ENCODE data around the gene IKBKE.

Gene IKBKE

GRCh38 chr1:206509612-206510257 lies 39.5 kb downstream of the IKBKE start:
- Histone ChIP-seq H3K23ac (ENCODE audit: low read length) (no peak overlapping the region), H3K9ac (ENCODE audit: low read length) (no peak overlapping the region), H2BK120ac (ENCODE audit: insufficient read depth, low read length, poor library complexity) (no peak overlapping the region), H3K14ac (ENCODE audit: low read length) (no peak overlapping the region), H2AFZ (ENCODE audit: insufficient read depth, low read length, poor library complexity) (no peak overlapping the region), H3K4me2 (ENCODE audit: low read length) (no peak overlapping the region), H3K36me3 (ENCODE audit: control insufficient read depth in 1 of 2, insufficient read depth in 2 of 2, low read length in 2 of 2) (no peaks in the 10 kb centered on the region), H4K8ac (ENCODE audit: low read depth, low read length) (no peak overlapping the region), H3K27ac (ENCODE audit: low read depth, low read length) (no peak overlapping the region), H2BK12ac (ENCODE audit: low read length) (no peak overlapping the region), H4K12ac (ENCODE audit: low read depth, low read length) (no peak overlapping the region), H4K91ac (ENCODE audit: low read depth, low read length) (no peak overlapping the region), H2BK5ac (ENCODE audit: low read depth, low read length, poor library complexity) (no peak overlapping the region), H3K79me1 (ENCODE audit: low read length) (no peaks in the 10 kb centered on the region), H3K4me1 (ENCODE audit: control insufficient read depth in 1 of 2, insufficient read depth in 2 of 2, low read length in 2 of 2) (peaks cover 5 to 9% of the 10 kb centered on the region in 2 experiments), H3K79me2 (ENCODE audit: control insufficient read depth, insufficient read depth, low read length, poor library complexity) (no peaks in the 10 kb centered on the region), H3K27me3 (ENCODE audit: insufficient read depth, low read length) (peaks cover 43% of the 10 kb centered on the region), H2AK5ac (ENCODE audit: low read length) (no peak overlapping the region), H3K4me3 (ENCODE audit: low read depth, low read length) (no peak overlapping the region), H3K9me3 (ENCODE audit: insufficient read depth, low read depth, low read length) (no peaks in the 10 kb centered on the region), H3K4ac (ENCODE audit: low read depth, low read length) (no peak overlapping the region), H3K18ac (ENCODE audit: low read length) (no peak overlapping the region)
- no peak for DNase-seq
- WGBS (ENCODE audit: extremely low coverage, insufficient coverage, insufficient read length), result no CpG with 5 or more reads among the region's 12 CpGs

- Histone ChIP-seq H2BK12ac (ENCODE audit: low read length) (no peak overlapping the region), H2AK5ac (ENCODE audit: low read length) (no peak overlapping the region), H4K91ac (ENCODE audit: low read depth, low read length) (no peak overlapping the region), H3K14ac (ENCODE audit: low read length) (no peak overlapping the region), H4K8ac (ENCODE audit: low read depth, low read length) (no peak overlapping the region), H3K79me2 (ENCODE audit: control insufficient read depth, insufficient read depth, low read length, poor library complexity) (no peaks in the 10 kb centered on the region), H3K9me3 (ENCODE audit: insufficient read depth, low read depth, low read length) (no peaks in the 10 kb centered on the region), H4K12ac (ENCODE audit: low read depth, low read length) (no peak overlapping the region), H3K79me1 (ENCODE audit: low read length) (no peaks in the 10 kb centered on the region), H3K18ac (ENCODE audit: low read length) (no peak overlapping the region), H2BK120ac (ENCODE audit: insufficient read depth, low read length, poor library complexity) (no peak overlapping the region), H3K4me1 (ENCODE audit: control insufficient read depth in 1 of 2, insufficient read depth in 2 of 2, low read length in 2 of 2) (peaks cover 5 to 9% of the 10 kb centered on the region in 2 experiments), H2AFZ (ENCODE audit: insufficient read depth, low read length, poor library complexity) (no peak overlapping the region), H3K23ac (ENCODE audit: low read length) (no peak overlapping the region), H3K4me2 (ENCODE audit: low read length) (no peak overlapping the region), H3K9ac (ENCODE audit: low read length) (no peak overlapping the region), H3K4me3 (ENCODE audit: low read depth, low read length) (no peak overlapping the region), H3K27me3 (ENCODE audit: insufficient read depth, low read length) (peaks cover 42% of the 10 kb centered on the region), H2BK5ac (ENCODE audit: low read depth, low read length, poor library complexity) (no peak overlapping the region), H3K4ac (ENCODE audit: low read depth, low read length) (no peak overlapping the region), H3K36me3 (ENCODE audit: control insufficient read depth in 1 of 2, insufficient read depth in 2 of 2, low read length in 2 of 2) (no peaks in the 10 kb centered on the region), H3K27ac (ENCODE audit: low read depth, low read length) (no peak overlapping the region)
- DNase-seq, result no peak
- WGBS (ENCODE audit: extremely low coverage, insufficient coverage, insufficient read length), result no CpG with 5 or more reads among the region's 5 CpGs
These were observed 40.1 kb downstream of the IKBKE start for GRCh38 chr1:206510371-206510770.

GRCh38 chr1:206511362-206512057 lies 41.2 kb downstream of the IKBKE start:
- Histone ChIP-seq H3K27me3 (ENCODE audit: insufficient read depth, low read length) (peaks cover 33% of the 10 kb centered on the region), H3K4ac (ENCODE audit: low read depth, low read length) (no peak overlapping the region), H3K18ac (ENCODE audit: low read length) (no peak overlapping the region), H3K79me2 (ENCODE audit: control insufficient read depth, insufficient read depth, low read length, poor library complexity) (no peaks in the 10 kb centered on the region), H3K27ac (ENCODE audit: low read depth, low read length) (no peak overlapping the region), H3K36me3 (ENCODE audit: control insufficient read depth in 1 of 2, insufficient read depth in 2 of 2, low read length in 2 of 2) (no peaks in the 10 kb centered on the region), H2BK120ac (ENCODE audit: insufficient read depth, low read length, poor library complexity) (no peak overlapping the region), H3K23ac (ENCODE audit: low read length) (no peak overlapping the region), H3K4me1 (ENCODE audit: control insufficient read depth in 1 of 2, insufficient read depth in 2 of 2, low read length in 2 of 2) (peaks cover 5 to 9% of the 10 kb centered on the region in 2 experiments), H2BK12ac (ENCODE audit: low read length) (no peak overlapping the region), H3K14ac (ENCODE audit: low read length) (no peak overlapping the region), H2BK5ac (ENCODE audit: low read depth, low read length, poor library complexity) (no peak overlapping the region), H4K91ac (ENCODE audit: low read depth, low read length) (no peak overlapping the region), H3K9me3 (ENCODE audit: insufficient read depth, low read depth, low read length) (no peaks in the 10 kb centered on the region), H3K9ac (ENCODE audit: low read length) (no peak overlapping the region), H4K12ac (ENCODE audit: low read depth, low read length) (no peak overlapping the region), H2AK5ac (ENCODE audit: low read length) (no peak overlapping the region), H2AFZ (ENCODE audit: insufficient read depth, low read length, poor library complexity) (no peak overlapping the region), H4K8ac (ENCODE audit: low read depth, low read length) (no peak overlapping the region), H3K79me1 (ENCODE audit: low read length) (no peaks in the 10 kb centered on the region), H3K4me3 (ENCODE audit: low read depth, low read length) (no peak overlapping the region), H3K4me2 (ENCODE audit: low read length) (no peak overlapping the region)
- no CpG with 5 or more reads among the region's 14 CpGs for WGBS (ENCODE audit: extremely low coverage, insufficient coverage, insufficient read length)
- no peak for DNase-seq

GRCh38 chr1:206512058-206512850 lies 42.0 kb downstream of the IKBKE start:
- Histone ChIP-seq H3K79me1 (ENCODE audit: low read length) (no peaks in the 10 kb centered on the region), H2BK12ac (ENCODE audit: low read length) (no peak overlapping the region), H3K18ac (ENCODE audit: low read length) (no peak overlapping the region), H3K4me2 (ENCODE audit: low read length) (no peak overlapping the region), H3K9me3 (ENCODE audit: insufficient read depth, low read depth, low read length) (no peaks in the 10 kb centered on the region), H3K4me3 (ENCODE audit: low read depth, low read length) (no peak overlapping the region), H3K27me3 (ENCODE audit: insufficient read depth, low read length) (peaks cover 25% of the 10 kb centered on the region), H3K23ac (ENCODE audit: low read length) (no peak overlapping the region), H4K8ac (ENCODE audit: low read depth, low read length) (no peak overlapping the region), H2AFZ (ENCODE audit: insufficient read depth, low read length, poor library complexity) (no peak overlapping the region), H2AK5ac (ENCODE audit: low read length) (no peak overlapping the region), H4K91ac (ENCODE audit: low read depth, low read length) (no peak overlapping the region), H3K9ac (ENCODE audit: low read length) (no peak overlapping the region), H3K4me1 (ENCODE audit: control insufficient read depth in 1 of 2, insufficient read depth in 2 of 2, low read length in 2 of 2) (peaks cover 0 to 4% of the 10 kb centered on the region in 2 experiments), H2BK5ac (ENCODE audit: low read depth, low read length, poor library complexity) (no peak overlapping the region), H4K12ac (ENCODE audit: low read depth, low read length) (no peak overlapping the region), H3K4ac (ENCODE audit: low read depth, low read length) (no peak overlapping the region), H2BK120ac (ENCODE audit: insufficient read depth, low read length, poor library complexity) (no peak overlapping the region), H3K36me3 (ENCODE audit: control insufficient read depth in 1 of 2, insufficient read depth in 2 of 2, low read length in 2 of 2) (no peaks in the 10 kb centered on the region), H3K14ac (ENCODE audit: low read length) (no peak overlapping the region), H3K27ac (ENCODE audit: low read depth, low read length) (no peak overlapping the region), H3K79me2 (ENCODE audit: control insufficient read depth, insufficient read depth, low read length, poor library complexity) (no peaks in the 10 kb centered on the region)
- DNase-seq, result no peak
- WGBS (ENCODE audit: extremely low coverage, insufficient coverage, insufficient read length), result no CpG with 5 or more reads among the region's 14 CpGs

Measured in trophoblast cell (in vitro differentiated cells and primary cell).